Inferior parietal cortex (tissue), 1 donor: Measurements from ENCODE around the gene ZNF425.
"Not testable (repeated sequence)": the region's sequence is repeated elsewhere in the genome, so short reads cannot be mapped to it uniquely, and the experiment has no call there.

Source experiments
- DNase-seq: peaks from one replicate; pipeline ENCODE4 v3.0.0-alpha.2; 2016; ENCODE audit errors: extremely low spot score

ZNF425 gene, protein sequence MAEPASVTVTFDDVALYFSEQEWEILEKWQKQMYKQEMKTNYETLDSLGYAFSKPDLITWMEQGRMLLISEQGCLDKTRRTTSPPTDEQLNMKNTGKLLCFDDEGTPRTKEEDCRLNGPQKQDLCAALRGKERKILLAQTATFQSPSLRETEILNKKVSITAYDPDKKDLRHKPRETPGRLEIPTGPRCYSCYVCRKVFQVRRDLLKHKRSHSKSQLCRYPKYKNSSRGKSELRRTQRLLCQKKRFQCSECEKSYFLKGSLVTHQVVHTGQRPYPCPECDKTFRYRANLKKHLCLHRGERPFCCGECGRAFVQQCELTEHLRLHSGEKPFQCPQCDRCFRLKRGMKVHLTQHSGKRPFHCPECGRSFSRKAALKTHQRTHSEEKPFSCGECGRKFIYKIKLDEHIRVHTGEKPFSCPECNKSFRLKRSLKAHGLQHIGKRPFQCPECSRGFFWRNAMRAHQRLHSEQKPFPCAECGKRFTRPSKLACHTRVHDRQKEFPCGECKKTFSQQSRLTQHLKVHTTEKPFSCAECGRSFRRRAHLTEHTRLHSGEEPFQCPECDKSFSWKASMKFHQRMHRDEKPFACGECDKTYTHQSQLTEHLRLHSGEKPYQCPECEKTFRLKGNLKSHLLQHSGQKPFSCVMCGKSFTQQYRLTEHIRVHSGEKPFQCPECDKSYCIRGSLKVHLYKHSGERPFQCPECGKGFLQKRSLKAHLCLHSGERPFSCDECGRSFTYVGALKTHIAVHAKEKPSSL

GRCh38 chr7:149125863-149126661 lies at the start of gene ZNF425:
ZNF425 (minus strand) TSS chr7:149126324; CDS start chr7:149126213, 111 bp downstream.
- DNase-seq: peak; percentile 94

GRCh38 chr7:149175150-149175549 lies 49.0 kb upstream of the ZNF425 start:
- no peak for DNase-seq

GRCh38 chr7:149172534-149172920 lies 46.4 kb upstream of the ZNF425 start:
- DNase-seq: no peak

DNA sequence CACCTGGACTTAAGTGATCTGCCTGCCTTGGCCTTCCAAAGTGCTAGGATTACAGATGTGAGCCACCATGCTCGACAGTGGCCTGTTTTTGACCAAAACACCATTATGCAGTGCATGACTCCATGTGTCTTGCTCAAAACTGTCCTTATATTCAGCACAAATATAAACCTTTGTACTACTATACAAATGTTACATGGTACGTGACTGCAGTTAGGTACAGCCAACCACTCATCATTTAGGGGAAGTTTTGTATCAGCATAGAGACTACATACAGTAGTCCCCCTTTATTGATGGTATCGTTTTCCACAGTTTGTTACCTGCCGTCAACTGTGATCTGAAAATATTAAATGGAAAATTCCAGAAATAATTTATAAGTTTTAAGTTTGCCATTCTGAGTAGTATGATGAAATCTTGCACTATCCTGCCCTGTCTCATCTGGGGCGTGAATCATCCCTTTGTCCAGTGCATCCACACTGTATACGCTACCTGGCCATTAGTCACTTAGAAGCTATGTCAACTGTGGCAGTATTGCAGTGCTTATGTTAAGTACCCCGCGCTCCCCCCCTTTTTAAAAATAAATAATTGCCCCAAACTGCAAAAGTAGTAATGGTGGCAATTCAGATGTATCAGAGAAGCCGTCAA lies 45.9 kb upstream of the ZNF425 start:
- DNase-seq: no peak

GRCh38 chr7:149166630-149167352 lies 40.7 kb upstream of the ZNF425 start:
- no peak for DNase-seq

- DNase-seq: no peak
Measured at GRCh38 chr7:149166142-149166541, 40.0 kb upstream of the ZNF425 start.

GRCh38 chr7:149161241-149161848 lies 35.2 kb upstream of the ZNF425 start:
- DNase-seq: no peak

- no peak for DNase-seq
Measured at GRCh38 chr7:149156898-149157297, 30.8 kb upstream of the ZNF425 start.

GRCh38 chr7:149154056-149154455 lies 27.9 kb upstream of the ZNF425 start:
- no peak for DNase-seq

GRCh38 chr7:149153346-149153745 lies 27.2 kb upstream of the ZNF425 start:
- DNase-seq: no peak

DNA sequence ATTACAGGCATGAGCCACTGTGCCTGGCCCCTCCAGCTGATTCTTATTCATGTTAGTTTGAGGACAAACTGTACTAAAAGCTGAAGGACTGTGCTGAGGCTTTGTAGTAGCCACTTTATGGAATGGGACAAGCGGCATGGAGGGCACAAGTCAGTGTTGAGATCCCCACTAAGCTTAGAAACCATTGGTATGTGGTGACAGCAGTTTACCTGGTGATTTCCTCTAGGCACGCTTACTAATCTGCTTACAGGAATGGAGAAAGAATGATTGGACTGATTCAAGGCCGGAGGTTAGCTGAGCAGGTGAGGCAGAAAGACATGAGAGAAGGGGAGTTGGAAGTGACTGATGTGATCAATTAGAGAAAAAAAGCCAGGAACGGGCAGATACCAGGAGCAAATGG lies 24.9 kb upstream of the ZNF425 start:
- no peak for DNase-seq

GRCh38 chr7:149147752-149148653 lies 21.9 kb upstream of the ZNF425 start:
- DNase-seq: peak; percentile 35

GRCh38 chr7:149147072-149147751 lies 21.1 kb upstream of the ZNF425 start, which contains the start of gene ZNF398:
ZNF398 (plus strand) TSS chr7:149147453; CDS start chr7:149147743, 290 bp downstream.
- DNase-seq: peak; percentile 74

DNA sequence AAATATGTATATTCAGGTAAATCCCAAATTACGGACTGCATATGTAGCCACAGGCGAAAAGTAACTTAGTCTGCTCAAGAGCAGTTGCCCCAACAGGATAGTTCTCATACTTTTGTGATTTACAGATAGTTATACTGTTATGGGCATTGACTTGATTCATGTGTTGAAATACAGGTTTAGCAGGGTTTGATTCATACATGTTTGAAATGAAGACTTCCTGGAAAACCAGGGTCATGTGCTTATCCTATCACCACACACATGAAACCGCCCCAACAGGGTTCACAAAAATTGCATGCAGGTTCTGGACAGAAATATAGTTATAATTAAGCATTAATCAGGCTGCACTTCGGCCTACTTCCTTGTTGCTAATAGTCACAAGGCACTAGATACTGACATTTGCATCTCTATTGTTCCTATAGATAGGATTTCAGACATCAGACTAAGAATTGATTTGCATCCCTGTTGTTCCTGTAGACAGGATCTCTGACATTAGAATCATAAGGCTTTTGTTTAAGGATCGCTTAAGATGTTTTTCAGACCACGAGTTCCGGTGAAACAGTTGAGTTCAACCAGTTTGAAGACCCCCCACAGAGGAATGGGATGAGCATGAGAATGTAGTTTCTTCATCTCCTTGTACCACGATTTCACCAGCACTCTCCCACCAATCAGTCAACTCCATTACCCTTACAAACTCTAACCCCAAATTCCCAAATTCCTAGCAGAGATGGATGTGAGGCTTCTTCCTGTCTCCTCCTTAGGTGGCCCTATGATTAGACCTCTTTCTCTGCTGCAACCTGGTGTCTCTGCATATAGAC lies 19.1 kb upstream of the ZNF425 start:
- DNase-seq: no peak

GRCh38 chr7:149144436-149144922 lies 18.4 kb upstream of the ZNF425 start:
- not testable (repeated sequence) for DNase-seq

GRCh38 chr7:149141893-149142292 lies 15.8 kb upstream of the ZNF425 start:
- DNase-seq: no peak

DNA sequence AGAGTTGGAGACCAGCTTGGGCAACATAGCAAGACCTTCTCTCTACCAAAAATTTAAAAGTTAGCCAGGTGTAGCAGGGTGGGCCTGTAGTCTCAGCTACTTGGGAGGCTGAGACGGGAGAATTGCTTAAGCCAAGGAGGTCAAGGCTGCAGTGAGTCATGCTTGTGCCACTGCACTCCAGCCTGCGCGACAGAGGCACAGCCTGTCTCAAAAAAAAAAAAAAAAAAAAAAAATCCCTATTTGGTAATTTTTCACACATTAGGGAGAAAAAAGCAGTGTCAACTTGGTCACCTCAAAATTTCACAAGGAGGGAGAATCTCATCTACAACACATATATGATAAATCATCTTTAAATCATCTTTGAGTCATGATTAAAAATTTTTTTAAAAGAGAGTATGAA lies 14.7 kb upstream of the ZNF425 start:
- no peak for DNase-seq

- no peak for DNase-seq
Measured at GRCh38 chr7:149136118-149136517, 10.0 kb upstream of the ZNF425 start.
